CD4-positive, alpha-beta T cell (primary cell): ENCODE results near the gene NUP62. TPM values are rescaled to one million over a fixed set of nuclear protein-coding genes. Genes with fewer than 3 reads are reported as not detected.

Experiments used
- ATAC-seq: fragments of 200-7000 bp; cut with Tn5 transposase; one replicate; pipeline ENCODE4 v1.10.0; 2022; ENCODE audit warnings: mild to moderate bottlenecking; ENCODE audit not compliant: poor library complexity
- CTCF ChIA-PET: fragments of 350-600 bp; sonication (Branson Sonifier 250); formaldehyde crosslinking; loops from one replicate; lab custom pipeline; 2021; ENCODE audit warnings: antibody characterized with exemption, inconsistent platforms; lab: Charles Lee
- POLR2A ChIA-PET: fragments of 350-600 bp; sonication (Branson Sonifier 250); formaldehyde crosslinking; loops from one replicate; lab custom pipeline; 2021; ENCODE audit warnings: antibody characterized with exemption, inconsistent platforms; lab: Charles Lee
- DNase-seq, 14 experiments: peaks; one replicate each; pipeline ENCODE4 v3.0.0-alpha.2; 2013 to 2020; ENCODE audit warnings: mixed read lengths in 2 of 14
- H3K27ac ChIP-seq, 2 donors: one replicate each; pipeline versions ENCODE4 v1.5.1 to v1.7.0; 2013; ENCODE audit warnings: low read length in 2 of 2, low read depth in 1 of 2, mild to moderate bottlenecking in 1 of 2
- H3K27me3 ChIP-seq, 2 experiments: 1 replicate in 1 of 2; 2 replicates in 1 of 2; pipeline versions ENCODE4 v1.6.1 to v1.7.0; 2013; ENCODE audit warnings: low read length in 2 of 2, control low read depth in 1 of 2, mild to moderate bottlenecking in 1 of 2, moderate library complexity in 1 of 2; ENCODE audit not compliant: insufficient read depth in 2 of 2, control insufficient read depth in 1 of 2
- H3K36me3 ChIP-seq: one replicate; pipeline ENCODE4 v1.6.1; 2013; ENCODE audit warnings: low read length, control low read depth; ENCODE audit not compliant: insufficient read depth
- H3K4me1 ChIP-seq: one replicate; pipeline ENCODE4 v1.6.1; 2013; ENCODE audit warnings: low read length, control low read depth; ENCODE audit not compliant: insufficient read depth
- H3K4me3 ChIP-seq: one replicate; pipeline ENCODE4 v1.5.1; 2013; ENCODE audit warnings: mild to moderate bottlenecking, low read length, moderate library complexity
- H3K9me3 ChIP-seq, 2 experiments: 1 replicate in 1 of 2; 2 replicates in 1 of 2; pipeline versions ENCODE4 v1.6.1 to v1.7.0; 2013; ENCODE audit warnings: low read length in 2 of 2, mild to moderate bottlenecking in 2 of 2, control low read depth in 1 of 2, moderate library complexity in 1 of 2; ENCODE audit not compliant: control insufficient read depth in 1 of 2, insufficient read depth in 1 of 2
- H3K27ac Mint-ChIP-seq: one replicate; pipeline ENCODE4 v1.8.0; 2020; ENCODE audit warnings: mixed read lengths
- H3K27me3 Mint-ChIP-seq: one replicate; pipeline ENCODE4 v1.8.0; 2021; ENCODE audit warnings: mixed read lengths
- H3K36me3 Mint-ChIP-seq: one replicate; pipeline ENCODE4 v1.8.0; 2021; ENCODE audit warnings: low read depth, mixed read lengths
- H3K4me1 Mint-ChIP-seq: one replicate; pipeline ENCODE4 v1.8.0; 2021; ENCODE audit warnings: low read depth, mixed read lengths
- H3K4me3 Mint-ChIP-seq: one replicate; pipeline ENCODE4 v1.8.0; 2020; ENCODE audit warnings: mild to moderate bottlenecking, mixed read lengths
- H3K9me3 Mint-ChIP-seq: one replicate; pipeline ENCODE4 v1.8.0; 2020; ENCODE audit warnings: mixed read lengths
- CTCF ChIP-seq: fragments of 200-600 bp; IDR thresholded peaks from one replicate; pipeline ENCODE4 v1.8.0; 2022; ENCODE audit warnings: antibody characterized with exemption, mild to moderate bottlenecking
- intact Hi-C, 2 experiments: fragments of 100-400 bp; cut with DNase I in 1 of 2; cut with micrococcal nuclease in 1 of 2; formaldehyde crosslinking; loops; one replicate each; pipeline versions ENCODE4 v1.15.1 to v1.9.0; 2023 to 2025; cut with DNase I, micrococcal nuclease
- total RNA-seq, 174 experiments: library from RNA in 2 of 174; stranded (reverse) in 2 of 174; gene quantifications; one replicate each; pipeline ENCODE4 v1.2.3 and lab custom pipeline; 2021 to 2026

Gene NUP62
- total RNA-seq, 2 experiments from 2014 or later: 19.2 to 21.7 TPM

- ATAC-seq (peak; percentile 54), DNase-seq (peak in 3 of 14 experiments; percentile 34 to 73 (median 68))
- H3K27me3 Mint-ChIP-seq: no peaks in the 10 kb centered on the region
- Histone ChIP-seq H3K36me3 (peaks cover 66% of the 10 kb centered on the region), H3K27me3 (no peaks in the 10 kb centered on the region), H3K4me1 (peaks cover 19% of the 10 kb centered on the region), H3K27ac (peak overlapping the region; percentile 45 to 61), H3K9me3 (no peaks in the 10 kb centered on the region), H3K4me3 (no peak overlapping the region)
- H3K27ac Mint-ChIP-seq: peak overlapping the region; percentile 87
- intact Hi-C loops: no loop called here
- ChIA-PET POLR2A (interaction anchor here (1.4 kb wide), 1 partner anchor 17 kb away, joined by 8 read pairs; the partner anchor contains the start of genes ATF5 and NUP62), CTCF (interaction anchor here (0.9 to 1.2 kb wide), 3 partner anchors 11 to 26 kb away, joined by 3 to 4 read pairs (median 3); no protein-coding TSS in a partner anchor)
- TF ChIP-seq CTCF: no peak
- H3K36me3 Mint-ChIP-seq: peaks cover 66% of the 10 kb centered on the region
- no peaks in the 10 kb centered on the region for H3K9me3 Mint-ChIP-seq
- peaks cover 29% of the 10 kb centered on the region for H3K4me1 Mint-ChIP-seq
- H3K4me3 Mint-ChIP-seq: no peak overlapping the region
Measured at GRCh38 chr19:49911381-49912145, 17.7 kb downstream of the NUP62 start.

- ChIA-PET CTCF (no interaction called here), POLR2A (no interaction called here)
- no peak overlapping the region for H3K4me3 Mint-ChIP-seq
- peaks cover 60% of the 10 kb centered on the region for H3K36me3 Mint-ChIP-seq
- ATAC-seq (no peak), DNase-seq (no peak)
- Histone ChIP-seq H3K36me3 (peaks cover 59% of the 10 kb centered on the region), H3K27me3 (no peaks in the 10 kb centered on the region), H3K9me3 (no peaks in the 10 kb centered on the region), H3K27ac (no peak overlapping the region), H3K4me3 (no peak overlapping the region), H3K4me1 (peaks cover 19% of the 10 kb centered on the region)
- TF ChIP-seq CTCF: no peak
- intact Hi-C loops: no loop called here
- no peak overlapping the region for H3K27ac Mint-ChIP-seq
- H3K4me1 Mint-ChIP-seq: peaks cover 26% of the 10 kb centered on the region
- no peaks in the 10 kb centered on the region for H3K9me3 Mint-ChIP-seq
- no peaks in the 10 kb centered on the region for H3K27me3 Mint-ChIP-seq
Measured at GRCh38 chr19:49910179-49910578, 19.1 kb downstream of the NUP62 start.

GRCh38 chr19:49908480-49909420 is 20.6 kb downstream of the NUP62 start:
- POLR2A ChIA-PET: no interaction called here
- H3K27me3 ChIP-seq: no peaks in the 10 kb centered on the region
- H3K4me3 ChIP-seq: no peak overlapping the region
- peaks cover 19% of the 10 kb centered on the region for H3K4me1 ChIP-seq
- DNase-seq: no peak
- intact Hi-C loops: no loop called here
- no peak for ATAC-seq
- Mint-ChIP-seq H3K27ac (no peak overlapping the region), H3K9me3 (no peaks in the 10 kb centered on the region), H3K36me3 (peaks cover 49% of the 10 kb centered on the region), H3K4me3 (no peak overlapping the region), H3K27me3 (no peaks in the 10 kb centered on the region), H3K4me1 (peaks cover 23% of the 10 kb centered on the region)
- H3K36me3 ChIP-seq: peaks cover 48% of the 10 kb centered on the region
- CTCF ChIA-PET: no interaction called here
- H3K9me3 ChIP-seq: no peaks in the 10 kb centered on the region
- no peak for TF ChIP-seq CTCF
- H3K27ac ChIP-seq: no peak overlapping the region
